Endothelial cell of umbilical vein (primary cell): Measurements from ENCODE around the gene KDM3B.

Source experiments
- CTCF ChIP-seq, 2 donors: IDR thresholded peaks; 1 replicate in 1 of 2; 2 replicates in 1 of 2; pipeline ENCODE4 v1.5.1; 2011; ENCODE audit warnings: low read length in 2 of 2, mild to moderate bottlenecking in 2 of 2, moderate library complexity in 2 of 2, control low read depth in 1 of 2, inconsistent platforms in 1 of 2, low read depth in 1 of 2; ENCODE audit not compliant: insufficient read depth in 1 of 2; ENCODE audit errors: extremely low read depth in 1 of 2
- EZH2 ChIP-seq: IDR thresholded peaks from 2 replicates; pipeline ENCODE4 v1.6.1; 2012; ENCODE audit warnings: borderline replicate concordance, low read depth, mild to moderate bottlenecking, moderate library complexity, low read length, inconsistent platforms; ENCODE audit not compliant: severe bottlenecking
- POLR2A ChIP-seq: IDR thresholded peaks from 2 replicates; pipeline ENCODE4 v1.6.1; 2012; ENCODE audit warnings: low read depth, mild to moderate bottlenecking, control low read depth, low read length
- POLR2AphosphoS5 ChIP-seq: IDR thresholded peaks from 2 replicates; pipeline ENCODE4 v1.6.1; 2012; ENCODE audit warnings: low read depth, mild to moderate bottlenecking, control low read depth, low read length, moderate library complexity; ENCODE audit not compliant: insufficient read depth

GRCh38 chr5:138472353-138472752 lies 119.9 kb downstream of the KDM3B start:
- TF ChIP-seq POLR2A (no peak), CTCF (IDR thresholded peaks at IDR 0.05; ENCODE audit: extremely low read depth in 1 of 2, insufficient read depth in 1 of 2, low read depth in 1 of 2, low read length in 2 of 2) (no peak), EZH2 (no peak), POLR2AphosphoS5 (no peak)
